ENCODE measurements around the gene IER2.

GRCh38 chr19:13149628-13150186, 504 bp upstream of the IER2 start:
- TF ChIP-seq CTCF (conservative IDR thresholded peaks at IDR 0.05; ENCODE audit: low read length) (no peak), EZH2phosphoT487 (IDR thresholded peaks at IDR 0.05; ENCODE audit: borderline replicate concordance, low read depth, low read length) (no peak)
